HuH-7 (cell line): ENCODE results near the gene MBD3L2.
"Not testable (repeated sequence)": the region's sequence is repeated elsewhere in the genome, so short reads cannot be mapped to it uniquely, and the experiment has no call there.

Source experiments
- DNase-seq: peaks from one replicate; pipeline ENCODE4 v3.0.0; 2011; ENCODE audit warnings: low spot score

MBD3L2 gene

GRCh38 chr19:7049021-7049420 lies at the start of gene MBD3L2:
Gene MBD3L2, plus strand, starts transcription at chr19:7049321. Its CDS starts 53 bp downstream, at chr19:7049374.
- not testable (repeated sequence) for DNase-seq

GRCh38 chr19:6999933-7000332 lies 49.2 kb upstream of the MBD3L2 start:
- DNase-seq: no peak

GRCh38 chr19:7000333-7000732 lies 48.8 kb upstream of the MBD3L2 start:
- DNase-seq: no peak

GRCh38 chr19:7000816-7001215 lies 48.3 kb upstream of the MBD3L2 start:
- DNase-seq: no peak

GRCh38 chr19:7004313-7004931 lies 44.7 kb upstream of the MBD3L2 start:
- peak; percentile 63 for DNase-seq

- no peak for DNase-seq
Observed at GRCh38 chr19:7006135-7006704, 42.9 kb upstream of the MBD3L2 start.

- no peak for DNase-seq
Observed at GRCh38 chr19:7007859-7008258, 41.3 kb upstream of the MBD3L2 start.

- DNase-seq: no peak
Observed at GRCh38 chr19:7010722-7011593, 38.2 kb upstream of the MBD3L2 start.

- DNase-seq: no peak
Observed at GRCh38 chr19:7013678-7014077, 35.4 kb upstream of the MBD3L2 start.

- no peak for DNase-seq
Observed at GRCh38 chr19:7018828-7019227, 30.3 kb upstream of the MBD3L2 start.

GRCh38 chr19:7021331-7021730 lies 27.8 kb upstream of the MBD3L2 start, which contains the start of gene MBD3L2B:
Gene MBD3L2B, minus strand, starts transcription at chr19:7021431. Its CDS starts 34 bp downstream, at chr19:7021397.
- not testable (repeated sequence) for DNase-seq

GRCh38 chr19:7028790-7029189 lies 20.3 kb upstream of the MBD3L2 start:
- DNase-seq: not testable (repeated sequence)

GRCh38 chr19:7030278-7030677 lies 18.8 kb upstream of the MBD3L2 start, which contains the start of gene MBD3L5:
Gene MBD3L5, plus strand, starts transcription at chr19:7030578. Its CDS starts 34 bp downstream, at chr19:7030612.
- DNase-seq: not testable (repeated sequence)

GRCh38 chr19:7040079-7040478 lies 9.0 kb upstream of the MBD3L2 start, which contains the start of gene MBD3L4:
Gene MBD3L4, minus strand, starts transcription at chr19:7040179. Its CDS starts 35 bp downstream, at chr19:7040144.
- DNase-seq: not testable (repeated sequence)

- DNase-seq: not testable (repeated sequence)
Observed at GRCh38 chr19:7041563-7041962, 7.6 kb upstream of the MBD3L2 start.

GRCh38 chr19:7051421-7051820 lies 2.3 kb downstream of the MBD3L2 start:
- DNase-seq: not testable (repeated sequence)

GRCh38 chr19:7052896-7053295 lies 3.8 kb downstream of the MBD3L2 start:
- DNase-seq: not testable (repeated sequence)

GRCh38 chr19:7054635-7055368 lies 5.7 kb downstream of the MBD3L2 start:
- not testable (repeated sequence) for DNase-seq

- DNase-seq: not testable (repeated sequence)
Observed at GRCh38 chr19:7055679-7056078, 6.6 kb downstream of the MBD3L2 start.

- DNase-seq: not testable (repeated sequence)
Observed at GRCh38 chr19:7056371-7056770, 7.2 kb downstream of the MBD3L2 start.

- DNase-seq: not testable (repeated sequence)
Observed at GRCh38 chr19:7058576-7058975, 9.5 kb downstream of the MBD3L2 start, which contains the start of gene MBD3L3. Gene MBD3L3, minus strand, starts transcription at chr19:7058676. Its CDS starts 71 bp downstream, at chr19:7058605.

GRCh38 chr19:7059977-7060376 lies 10.9 kb downstream of the MBD3L2 start:
- not testable (repeated sequence) for DNase-seq
